HCEC 1CT (cell line): ENCODE results near the gene IGSF23.

Experiments
- DNase-seq: peaks from one replicate; pipeline ENCODE4 v3.0.0-alpha.2; 2017

The IGSF23 gene

DNA sequence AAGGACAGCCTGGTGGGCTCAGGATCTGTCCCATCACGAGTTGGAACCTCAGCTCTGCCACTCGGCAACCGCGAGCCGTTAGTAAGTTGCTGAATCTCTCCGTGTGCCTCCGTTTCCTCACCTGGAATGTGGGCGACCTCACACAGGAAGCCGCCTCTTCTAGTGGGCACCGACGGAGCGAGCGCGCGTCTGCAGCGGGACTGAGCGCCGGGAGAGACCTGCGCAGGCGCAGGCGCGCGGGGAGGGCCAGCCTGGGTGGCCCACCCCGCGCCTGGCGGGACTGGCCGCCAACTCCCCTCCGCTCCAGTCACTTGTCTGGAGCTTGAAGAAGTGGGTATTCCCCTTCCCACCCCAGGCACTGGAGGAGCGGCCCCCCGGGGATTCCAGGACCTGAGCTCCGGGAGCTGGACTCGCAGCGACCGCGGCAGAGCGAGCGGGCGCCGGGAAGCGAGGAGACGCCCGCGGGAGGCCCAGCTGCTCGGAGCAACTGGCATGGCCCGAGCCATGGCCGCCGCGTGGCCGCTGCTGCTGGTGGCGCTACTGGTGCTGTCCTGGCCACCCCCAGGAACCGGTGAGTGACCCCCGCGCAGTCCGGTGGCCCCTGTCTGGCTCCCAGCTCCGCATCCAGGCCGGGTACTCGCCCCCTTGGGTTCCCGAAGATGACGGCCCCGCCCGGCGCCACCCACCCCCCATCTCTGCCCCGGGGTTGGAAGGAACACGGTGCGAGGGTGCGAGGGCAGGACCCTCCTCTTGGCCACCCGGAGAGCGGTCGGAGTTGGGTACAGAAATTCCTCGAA, 30.4 kb downstream of the IGSF23 start, which contains the start of gene PVR:
PVR (plus strand) TSS at position 306 of the 797 bp plus-strand sequence; CDS start at position 493, 187 bp downstream.
- DNase-seq, result peak; percentile 78

DNA sequence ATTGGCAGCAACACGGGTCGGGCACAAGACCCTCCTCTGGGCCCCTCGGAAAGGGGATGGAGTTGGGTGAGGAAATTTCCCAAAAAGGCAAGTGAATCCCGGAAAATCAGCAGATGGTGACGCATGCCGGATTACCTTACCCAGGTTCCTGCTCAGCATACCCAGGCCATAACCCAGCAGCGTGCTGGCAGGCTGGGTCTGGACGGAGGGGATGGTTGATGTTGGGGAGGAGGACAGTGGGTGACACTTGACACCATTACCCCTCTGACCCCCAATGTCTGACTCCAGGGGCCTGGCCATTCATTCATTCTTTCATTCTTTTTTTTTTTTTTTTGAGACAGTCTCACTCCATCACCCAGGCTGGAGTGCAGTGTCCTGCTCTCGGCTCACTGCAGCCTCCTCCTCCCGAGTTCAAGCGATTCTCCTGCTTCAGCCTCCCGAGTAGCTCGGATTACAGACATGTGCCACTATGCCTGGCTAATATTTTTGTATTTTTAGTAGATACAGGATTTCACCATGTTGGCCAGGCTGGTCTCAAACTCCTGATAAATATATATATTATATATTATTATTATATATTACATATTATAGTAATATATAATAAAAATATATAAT, 31.1 kb downstream of the IGSF23 start:
- peak; percentile 31 for DNase-seq

GRCh38 chr19:44645407-44646048, 32.2 kb downstream of the IGSF23 start:
- no peak for DNase-seq

DNA sequence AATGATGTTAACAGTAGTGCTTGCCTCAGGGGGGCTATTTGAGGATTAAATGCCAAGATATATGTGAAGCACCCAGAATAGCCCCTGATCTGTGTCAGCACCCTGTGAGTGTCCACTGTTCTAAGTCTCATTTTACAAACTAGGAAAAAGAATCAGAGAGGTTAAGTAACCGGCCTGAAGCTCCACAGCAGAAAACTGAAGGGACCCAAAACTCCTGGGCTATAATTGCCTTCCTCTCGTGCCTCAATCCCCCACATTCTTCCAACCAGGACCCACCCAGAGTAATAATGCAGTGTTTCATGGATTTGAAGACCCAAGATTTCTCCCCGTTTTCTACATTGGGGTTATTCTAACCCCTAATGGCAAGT, 32.7 kb downstream of the IGSF23 start:
- no peak for DNase-seq

- no peak for DNase-seq
Observed at GRCh38 chr19:44647144-44647543, 33.8 kb downstream of the IGSF23 start.

GRCh38 chr19:44648631-44649251, 35.4 kb downstream of the IGSF23 start:
- no peak for DNase-seq

DNA sequence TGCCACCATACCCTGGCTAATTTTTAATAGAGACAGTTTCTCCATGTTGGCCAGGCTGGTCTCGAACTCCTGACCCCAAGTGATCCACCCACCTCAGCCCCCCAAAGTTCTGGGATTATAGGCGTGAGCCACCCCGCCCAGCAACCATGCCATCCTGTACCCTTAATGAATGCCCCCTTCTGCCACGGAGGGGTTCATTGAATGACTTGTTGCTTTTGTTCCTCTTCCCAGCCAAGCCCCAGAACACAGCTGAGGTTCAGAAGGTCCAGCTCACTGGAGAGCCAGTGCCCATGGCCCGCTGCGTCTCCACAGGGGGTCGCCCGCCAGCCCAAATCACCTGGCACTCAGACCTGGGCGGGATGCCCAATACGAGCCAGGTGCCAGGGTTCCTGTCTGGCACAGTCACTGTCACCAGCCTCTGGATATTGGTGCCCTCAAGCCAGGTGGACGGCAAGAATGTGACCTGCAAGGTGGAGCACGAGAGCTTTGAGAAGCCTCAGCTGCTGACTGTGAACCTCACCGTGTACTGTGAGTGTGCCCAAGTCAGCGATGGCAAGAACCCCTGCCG, 36.3 kb downstream of the IGSF23 start:
- no peak for DNase-seq

DNA sequence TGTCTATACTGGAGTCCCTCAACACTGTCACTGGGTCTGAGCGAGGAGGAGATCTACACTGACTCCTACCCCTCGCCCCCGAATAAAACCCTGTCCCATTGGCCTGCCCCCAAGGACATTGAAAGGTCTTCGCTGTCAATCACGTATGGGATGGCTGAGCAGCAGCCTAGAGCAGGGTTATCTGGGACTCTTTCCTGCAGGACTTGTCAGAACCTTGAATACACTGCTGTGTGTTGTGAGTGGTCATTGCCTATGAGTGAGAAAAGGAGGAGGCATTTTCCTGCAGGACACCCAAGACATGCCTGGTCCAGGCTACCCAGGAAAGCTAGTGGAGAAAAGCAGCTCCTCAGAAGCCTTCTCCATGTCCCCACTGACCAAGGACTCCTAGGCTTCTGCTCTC, 40.0 kb downstream of the IGSF23 start:
- DNase-seq, result no peak

- peak; percentile 44 for DNase-seq
Observed at GRCh38 chr19:44653977-44654774, 40.8 kb downstream of the IGSF23 start.

- DNase-seq, result peak; percentile 23
Observed at GRCh38 chr19:44657211-44657921, 44.0 kb downstream of the IGSF23 start.

- no peak for DNase-seq
Observed at GRCh38 chr19:44658069-44658733, 44.8 kb downstream of the IGSF23 start.

- no peak for DNase-seq
Observed at GRCh38 chr19:44660081-44660480, 46.7 kb downstream of the IGSF23 start.

GRCh38 chr19:44661205-44661604, 47.8 kb downstream of the IGSF23 start:
- no peak for DNase-seq

DNA sequence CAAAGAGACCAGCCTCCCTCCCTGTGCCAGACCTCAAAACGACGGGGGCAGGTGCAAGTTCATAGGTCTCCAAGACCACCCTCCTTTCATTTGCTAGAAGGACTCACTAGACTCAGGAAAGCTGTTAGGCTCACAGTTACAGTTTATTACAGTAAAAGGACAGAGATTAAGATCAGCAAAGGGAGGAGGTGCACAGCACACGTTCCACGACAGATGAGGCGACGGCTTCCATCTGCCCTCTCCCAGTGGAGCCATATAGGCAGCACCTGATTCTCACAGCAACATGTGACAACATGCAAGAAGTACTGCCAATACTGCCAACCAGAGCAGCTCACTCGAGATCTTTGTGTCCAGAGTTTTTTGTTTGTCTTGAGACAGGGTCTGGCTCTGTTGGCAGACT, 48.5 kb downstream of the IGSF23 start:
- DNase-seq, result no peak

DNA sequence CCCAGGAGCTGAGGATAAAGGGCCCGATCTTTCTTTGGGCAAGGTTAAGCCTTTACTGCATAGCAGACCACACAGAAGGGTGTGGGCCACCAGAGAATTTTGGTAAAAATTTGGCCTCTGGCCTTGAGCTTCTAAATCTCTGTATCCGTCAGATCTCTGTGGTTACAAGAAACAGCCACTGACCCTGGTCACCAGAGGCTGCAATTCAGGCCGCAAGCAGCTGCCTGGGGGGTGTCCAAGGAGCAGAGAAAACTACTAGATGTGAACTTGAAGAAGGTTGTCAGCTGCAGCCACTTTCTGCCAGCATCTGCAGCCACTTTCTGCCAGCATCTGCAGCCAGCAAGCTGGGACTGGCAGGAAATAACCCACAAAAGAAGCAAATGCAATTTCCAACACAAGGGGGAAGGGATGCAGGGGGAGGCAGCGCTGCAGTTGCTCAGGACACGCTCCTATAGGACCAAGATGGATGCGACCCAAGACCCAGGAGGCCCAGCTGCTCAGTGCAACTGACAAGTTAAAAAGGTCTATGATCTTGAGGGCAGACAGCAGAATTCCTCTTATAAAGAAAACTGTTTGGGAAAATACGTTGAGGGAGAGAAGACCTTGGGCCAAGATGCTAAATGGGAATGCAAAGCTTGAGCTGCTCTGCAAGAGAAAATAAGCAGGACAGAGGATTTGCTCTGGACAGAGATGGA, 49.5 kb downstream of the IGSF23 start:
- DNase-seq, result no peak

DNA sequence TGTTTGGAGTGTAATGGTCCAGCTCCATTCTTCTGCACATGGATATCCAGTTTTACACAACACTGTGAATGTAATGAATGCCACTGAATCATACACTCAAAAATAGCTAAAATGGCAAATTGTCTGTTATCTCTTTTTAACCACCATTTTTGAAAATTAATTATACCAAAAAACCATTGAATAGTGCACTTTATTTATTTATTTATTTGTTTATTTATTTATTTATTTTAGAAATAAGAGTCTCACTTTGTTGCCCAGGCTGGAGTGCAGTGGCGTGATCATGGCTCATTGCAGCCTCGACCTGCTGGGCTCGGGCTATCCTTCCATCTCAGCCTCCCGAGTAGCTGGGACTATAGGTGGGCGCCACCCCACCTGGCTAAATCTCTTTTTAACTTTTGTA, 50.6 kb downstream of the IGSF23 start:
- no peak for DNase-seq

- DNase-seq, result no peak
Observed at GRCh38 chr19:44664976-44665375, 51.6 kb downstream of the IGSF23 start.

DNA sequence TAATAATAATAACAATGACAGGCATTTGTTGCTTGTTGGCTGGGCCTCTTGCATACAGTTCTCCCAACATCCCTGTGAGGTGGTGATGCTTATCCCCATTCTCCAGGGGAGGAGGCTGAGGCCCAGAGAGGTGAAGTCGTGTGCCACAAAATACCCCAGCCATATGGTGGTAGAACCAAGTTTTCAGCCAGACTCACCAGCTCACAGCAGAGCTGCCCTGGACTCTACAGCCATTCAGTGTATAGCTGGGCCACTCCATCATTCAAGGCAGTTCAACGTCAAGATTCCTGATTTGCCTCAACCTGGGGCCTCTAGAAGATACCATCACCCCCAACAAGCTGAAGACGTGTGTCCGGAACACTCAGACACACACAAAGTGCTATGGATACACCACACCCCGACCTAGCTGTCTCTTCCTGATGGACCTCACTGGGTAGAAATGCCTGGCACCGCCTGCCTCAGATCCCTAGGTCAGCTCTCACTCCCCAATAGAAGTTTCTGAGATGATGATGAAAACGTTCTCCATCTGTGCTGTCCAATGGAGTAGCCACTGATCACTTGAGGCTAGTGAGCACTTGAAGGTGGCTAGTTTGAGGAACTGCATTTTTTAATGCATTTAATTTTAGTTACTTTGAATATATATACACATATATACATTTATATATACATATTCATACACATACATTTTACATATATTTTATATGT, 53.6 kb downstream of the IGSF23 start:
- DNase-seq, result no peak

DNA sequence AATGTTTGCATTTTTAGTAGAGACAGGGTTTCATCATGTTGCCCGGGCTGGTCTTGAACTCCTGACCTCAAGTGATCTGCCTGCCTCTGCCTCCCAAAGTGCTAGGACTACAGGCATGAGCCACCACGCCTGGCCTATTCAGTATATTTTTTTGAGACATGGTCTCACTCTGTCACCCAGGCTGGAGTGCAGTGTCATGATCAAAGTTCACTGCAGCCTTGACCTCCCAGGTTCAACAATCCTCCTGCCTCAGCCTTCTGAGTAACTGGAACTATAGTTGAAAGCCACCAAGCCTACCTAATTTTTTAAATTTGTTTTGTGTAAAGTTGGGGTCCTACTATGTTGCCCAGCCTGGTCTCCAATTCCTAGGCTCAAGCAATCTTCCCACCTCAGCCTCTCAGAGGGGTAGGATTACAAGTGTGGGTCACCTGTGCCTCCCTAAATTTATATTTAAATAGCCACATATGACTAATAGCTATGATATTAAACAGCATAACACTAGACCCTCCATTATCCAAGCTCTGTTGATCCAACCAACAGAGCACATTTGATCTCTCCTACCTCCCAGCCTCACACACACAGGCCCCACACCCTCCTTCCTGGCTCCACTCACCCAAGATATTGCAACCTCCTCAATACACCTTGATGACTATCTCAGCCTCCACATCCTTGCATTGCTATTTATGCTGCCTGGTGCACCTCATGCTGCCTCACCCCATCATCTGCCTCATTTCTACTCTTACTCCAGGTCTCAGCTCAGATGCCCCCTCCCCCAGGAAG, 55.8 kb downstream of the IGSF23 start:
- DNase-seq, result no peak
